Nephron (organoid): Measurements from ENCODE around the gene FAM83B.
A peak's percentile ranks its signal among the peaks of the same experiment; 100 is the strongest.
"Not testable (repeated sequence)": the region's sequence is repeated elsewhere in the genome, so short reads cannot be mapped to it uniquely, and the experiment has no call there.

Source experiments
- H3K27ac Mint-ChIP-seq, 3 experiments: 2 replicates each; pipeline ENCODE4 v1.8.0; 2020; ENCODE audit warnings: mixed read lengths in 3 of 3, mild to moderate bottlenecking in 2 of 3, moderate library complexity in 1 of 3
- H3K27me3 Mint-ChIP-seq: 2 replicates; pipeline ENCODE4 v1.8.0; 2021; ENCODE audit warnings: low read depth, mild to moderate bottlenecking, moderate library complexity, mixed read lengths
- H3K36me3 Mint-ChIP-seq: 2 replicates; pipeline ENCODE4 v1.8.0; 2020; ENCODE audit warnings: low read depth, mixed read lengths
- H3K4me1 Mint-ChIP-seq: 2 replicates; pipeline ENCODE4 v1.8.0; 2020; ENCODE audit warnings: mixed read lengths
- H3K4me3 Mint-ChIP-seq, 3 experiments: 2 replicates each; pipeline ENCODE4 v1.8.0; 2020; ENCODE audit warnings: mild to moderate bottlenecking in 3 of 3, mixed read lengths in 3 of 3, moderate library complexity in 2 of 3
- H3K9me3 Mint-ChIP-seq: 2 replicates; pipeline ENCODE4 v1.8.0; 2020; ENCODE audit warnings: mixed read lengths
- TF ChIP-seq, protein P1 (sequence below), 3 experiments: fragments of 200-600 bp; sonication (generic); IDR thresholded peaks; one replicate each; pipeline ENCODE4 v1.5.0; 2021; ENCODE audit warnings: antibody characterized with exemption in 3 of 3; ENCODE audit not compliant: unreplicated experiment in 3 of 3

FAM83B gene, protein sequence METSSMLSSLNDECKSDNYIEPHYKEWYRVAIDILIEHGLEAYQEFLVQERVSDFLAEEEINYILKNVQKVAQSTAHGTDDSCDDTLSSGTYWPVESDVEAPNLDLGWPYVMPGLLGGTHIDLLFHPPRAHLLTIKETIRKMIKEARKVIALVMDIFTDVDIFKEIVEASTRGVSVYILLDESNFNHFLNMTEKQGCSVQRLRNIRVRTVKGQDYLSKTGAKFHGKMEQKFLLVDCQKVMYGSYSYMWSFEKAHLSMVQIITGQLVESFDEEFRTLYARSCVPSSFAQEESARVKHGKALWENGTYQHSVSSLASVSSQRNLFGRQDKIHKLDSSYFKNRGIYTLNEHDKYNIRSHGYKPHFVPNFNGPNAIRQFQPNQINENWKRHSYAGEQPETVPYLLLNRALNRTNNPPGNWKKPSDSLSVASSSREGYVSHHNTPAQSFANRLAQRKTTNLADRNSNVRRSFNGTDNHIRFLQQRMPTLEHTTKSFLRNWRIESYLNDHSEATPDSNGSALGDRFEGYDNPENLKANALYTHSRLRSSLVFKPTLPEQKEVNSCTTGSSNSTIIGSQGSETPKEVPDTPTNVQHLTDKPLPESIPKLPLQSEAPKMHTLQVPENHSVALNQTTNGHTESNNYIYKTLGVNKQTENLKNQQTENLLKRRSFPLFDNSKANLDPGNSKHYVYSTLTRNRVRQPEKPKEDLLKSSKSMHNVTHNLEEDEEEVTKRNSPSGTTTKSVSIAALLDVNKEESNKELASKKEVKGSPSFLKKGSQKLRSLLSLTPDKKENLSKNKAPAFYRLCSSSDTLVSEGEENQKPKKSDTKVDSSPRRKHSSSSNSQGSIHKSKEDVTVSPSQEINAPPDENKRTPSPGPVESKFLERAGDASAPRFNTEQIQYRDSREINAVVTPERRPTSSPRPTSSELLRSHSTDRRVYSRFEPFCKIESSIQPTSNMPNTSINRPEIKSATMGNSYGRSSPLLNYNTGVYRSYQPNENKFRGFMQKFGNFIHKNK

DNA sequence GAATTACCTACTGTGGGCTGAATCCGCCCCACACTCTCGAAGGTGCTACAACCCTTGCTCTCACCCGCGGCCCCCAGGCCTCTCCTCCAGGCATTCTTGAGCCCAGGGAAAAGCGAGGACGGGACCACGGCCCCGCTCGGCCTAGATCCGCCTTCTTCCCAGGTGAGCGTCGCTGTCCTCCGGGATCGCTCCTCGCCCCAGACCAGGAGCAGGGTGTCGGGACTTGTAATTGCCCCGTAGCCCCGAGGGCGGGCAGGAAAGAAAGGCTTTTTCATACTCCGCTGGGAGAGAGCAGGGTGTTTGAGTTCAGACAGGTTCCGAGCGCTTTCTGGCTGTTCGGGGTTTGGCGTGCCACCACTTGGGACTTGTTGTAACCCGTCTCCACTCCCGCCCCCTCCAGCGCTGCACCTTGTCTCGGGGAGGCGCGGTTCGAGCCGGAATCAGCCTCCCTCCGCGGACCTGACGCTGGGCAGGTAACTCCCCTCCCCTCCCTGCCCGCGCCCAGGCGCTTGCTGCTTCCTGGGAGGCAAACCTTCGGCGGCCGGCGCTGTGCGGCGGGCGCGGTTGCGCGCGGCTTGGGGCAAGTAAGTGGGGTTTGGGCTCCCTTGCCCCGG is at the start of gene FAM83B:
Gene FAM83B (plus strand): TSS at position 529 of the 614 bp plus-strand sequence. CDS start 23,476 bp downstream, outside the sequence.
- H3K36me3 Mint-ChIP-seq = no peaks in the 10 kb centered on the region
- H3K4me3 Mint-ChIP-seq = peak within 1 kb of the TSS; percentile 90 to 91 (median 91)
- peaks cover 49% of the 10 kb centered on the region for H3K27me3 Mint-ChIP-seq
- peaks cover 9% of the 10 kb centered on the region for H3K4me1 Mint-ChIP-seq
- no peaks in the 10 kb centered on the region for H3K9me3 Mint-ChIP-seq
- peak within 1 kb of the TSS; percentile 79 to 94 (median 91) for H3K27ac Mint-ChIP-seq
- TF ChIP-seq, protein P1, sequence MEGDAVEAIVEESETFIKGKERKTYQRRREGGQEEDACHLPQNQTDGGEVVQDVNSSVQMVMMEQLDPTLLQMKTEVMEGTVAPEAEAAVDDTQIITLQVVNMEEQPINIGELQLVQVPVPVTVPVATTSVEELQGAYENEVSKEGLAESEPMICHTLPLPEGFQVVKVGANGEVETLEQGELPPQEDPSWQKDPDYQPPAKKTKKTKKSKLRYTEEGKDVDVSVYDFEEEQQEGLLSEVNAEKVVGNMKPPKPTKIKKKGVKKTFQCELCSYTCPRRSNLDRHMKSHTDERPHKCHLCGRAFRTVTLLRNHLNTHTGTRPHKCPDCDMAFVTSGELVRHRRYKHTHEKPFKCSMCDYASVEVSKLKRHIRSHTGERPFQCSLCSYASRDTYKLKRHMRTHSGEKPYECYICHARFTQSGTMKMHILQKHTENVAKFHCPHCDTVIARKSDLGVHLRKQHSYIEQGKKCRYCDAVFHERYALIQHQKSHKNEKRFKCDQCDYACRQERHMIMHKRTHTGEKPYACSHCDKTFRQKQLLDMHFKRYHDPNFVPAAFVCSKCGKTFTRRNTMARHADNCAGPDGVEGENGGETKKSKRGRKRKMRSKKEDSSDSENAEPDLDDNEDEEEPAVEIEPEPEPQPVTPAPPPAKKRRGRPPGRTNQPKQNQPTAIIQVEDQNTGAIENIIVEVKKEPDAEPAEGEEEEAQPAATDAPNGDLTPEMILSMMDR (IDR thresholded peaks at IDR 0.05; ENCODE audit: unreplicated experiment in 3 of 3) = no peak

DNA sequence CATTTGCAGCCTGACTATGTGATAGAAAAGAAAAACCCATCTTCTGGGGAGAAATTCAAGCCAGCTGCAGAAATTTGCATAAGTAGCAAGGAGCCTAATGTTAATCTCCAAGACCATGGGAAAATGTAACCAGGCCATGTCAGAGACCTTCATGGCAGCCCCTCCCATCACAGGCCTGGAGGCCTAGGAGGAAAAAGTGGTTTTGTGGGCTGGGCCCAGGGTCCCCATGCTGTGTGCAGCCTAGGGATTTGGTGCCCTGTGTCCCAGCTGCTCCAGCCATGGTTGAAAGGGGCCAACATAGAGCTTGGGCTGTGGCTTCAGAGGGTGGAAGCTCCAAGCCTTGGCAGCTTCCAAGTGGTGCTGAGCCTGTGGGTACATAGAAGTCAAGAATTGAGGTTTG is 49.7 kb upstream of the FAM83B start:
- not testable (repeated sequence) for H3K4me3 Mint-ChIP-seq, H3K27me3 Mint-ChIP-seq, H3K4me1 Mint-ChIP-seq, H3K27ac Mint-ChIP-seq, H3K36me3 Mint-ChIP-seq
- H3K9me3 Mint-ChIP-seq = peaks cover 10% of the 10 kb centered on the region

DNA sequence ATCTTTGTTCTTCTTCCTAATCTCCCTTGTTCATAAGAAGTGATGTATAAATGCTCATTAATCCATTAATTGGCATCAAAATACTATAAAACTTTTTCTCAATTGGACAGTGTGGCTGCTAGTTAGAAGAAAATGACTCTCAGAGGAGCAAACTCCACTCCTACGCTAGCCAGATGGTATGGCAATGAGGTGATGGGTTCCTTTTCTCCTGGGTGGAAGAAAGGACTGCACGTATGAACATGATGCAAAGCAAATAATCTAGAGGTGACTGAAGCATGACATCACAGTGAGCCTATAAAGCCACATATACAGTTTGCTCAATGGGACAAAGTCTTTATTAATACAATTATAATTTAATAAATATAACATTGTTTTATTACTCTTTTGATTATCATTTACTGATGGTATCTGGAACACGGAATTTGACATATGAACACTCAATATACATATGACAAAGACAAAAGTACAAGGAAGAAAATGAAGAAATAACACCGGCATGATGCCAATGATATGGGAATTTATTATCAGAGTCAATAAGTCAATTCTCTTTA is 46.4 kb upstream of the FAM83B start:
- no peak overlapping the region for H3K4me3 Mint-ChIP-seq

DNA sequence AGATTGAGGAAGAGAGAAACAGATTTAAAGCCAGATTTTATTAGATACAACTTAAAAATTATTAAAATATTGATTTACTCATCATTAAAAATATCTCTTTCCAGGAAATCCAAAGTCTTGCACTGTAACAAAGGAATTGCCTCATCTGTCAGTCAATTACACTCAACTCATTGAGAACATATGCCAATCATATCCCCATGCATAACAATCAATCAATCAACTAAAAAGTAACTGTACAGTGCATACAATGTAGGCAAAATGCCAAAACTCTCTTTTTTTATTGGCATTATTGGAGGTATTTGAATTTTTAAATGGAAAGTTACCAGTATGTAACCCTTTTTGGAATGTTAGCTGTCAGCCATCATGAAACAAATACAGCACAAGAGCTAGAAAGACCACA is 45.3 kb upstream of the FAM83B start:
- H3K27ac Mint-ChIP-seq = peak overlapping the region in 2 of 3 experiments; percentile 15 to 67
- H3K36me3 Mint-ChIP-seq = no peaks in the 10 kb centered on the region
- H3K9me3 Mint-ChIP-seq = peaks cover 10% of the 10 kb centered on the region
- TF ChIP-seq, protein P1 (IDR thresholded peaks at IDR 0.05; ENCODE audit: unreplicated experiment in 3 of 3) = no peak
- H3K27me3 Mint-ChIP-seq = no peaks in the 10 kb centered on the region
- H3K4me1 Mint-ChIP-seq = peaks cover 9% of the 10 kb centered on the region
- H3K4me3 Mint-ChIP-seq = no peak overlapping the region

More for the DNA sequence above, 46.4 kb upstream of the FAM83B start:
- Mint-ChIP-seq H3K27me3 (no peaks in the 10 kb centered on the region), H3K9me3 (peaks cover 10% of the 10 kb centered on the region), H3K4me1 (peaks cover 6% of the 10 kb centered on the region), H3K36me3 (no peaks in the 10 kb centered on the region), H3K27ac (no peak overlapping the region)
- TF ChIP-seq, protein P1 (IDR thresholded peaks at IDR 0.05; ENCODE audit: unreplicated experiment in 3 of 3) = no peak

DNA sequence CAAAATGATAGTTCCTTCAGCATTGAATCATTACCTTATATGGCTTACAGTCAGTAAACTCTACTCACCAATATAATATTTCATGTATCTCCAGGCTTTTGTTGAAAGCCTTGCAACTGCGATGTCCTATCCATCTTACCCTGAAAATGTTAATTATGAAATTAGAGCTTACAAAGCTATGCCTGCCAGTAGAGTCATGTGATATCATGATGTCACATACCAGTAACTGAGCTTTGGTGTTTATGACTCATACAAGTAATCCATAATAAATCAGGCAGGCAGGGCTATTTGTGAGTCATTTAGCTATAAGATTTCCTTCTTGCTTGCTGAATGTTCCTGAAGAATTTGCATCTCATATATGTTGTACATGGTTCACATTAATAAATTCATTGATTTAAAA is 44.9 kb upstream of the FAM83B start:
- peaks cover 9% of the 10 kb centered on the region for H3K4me1 Mint-ChIP-seq
- TF ChIP-seq, protein P1 (IDR thresholded peaks at IDR 0.05; ENCODE audit: unreplicated experiment in 3 of 3) = no peak
- H3K27me3 Mint-ChIP-seq = no peaks in the 10 kb centered on the region
- peak overlapping the region in 2 of 3 experiments; percentile 15 to 67 for H3K27ac Mint-ChIP-seq
- no peaks in the 10 kb centered on the region for H3K36me3 Mint-ChIP-seq
- H3K4me3 Mint-ChIP-seq = no peak overlapping the region
- H3K9me3 Mint-ChIP-seq = peaks cover 5% of the 10 kb centered on the region
